HG03108 (cell line): ENCODE measurements around the gene GLB1L2.
"Not testable (repeated sequence)": the region's sequence is repeated elsewhere in the genome, so short reads cannot be mapped to it uniquely, and the experiment has no call there.

Experiments used
- ATAC-seq: cut with Tn5 transposase; IDR thresholded peaks from one replicate; pipeline ENCODE4 v1.9.1; 2021; ENCODE audit warnings: moderate library complexity; ENCODE audit not compliant: unreplicated experiment

GLB1L2 gene

GRCh38 chr11:134331354-134332188 is at the start of gene GLB1L2:
TSS of gene GLB1L2 (plus strand) at chr11:134331988. CDS start at chr11:134332062, 74 bp downstream.
- ATAC-seq: no peak

- ATAC-seq: no peak
These were observed 49.4 kb upstream of the GLB1L2 start for GRCh38 chr11:134282121-134283045.

GRCh38 chr11:134283461-134284230 is 48.1 kb upstream of the GLB1L2 start:
- ATAC-seq: no peak

GRCh38 chr11:134284349-134284748 is 47.4 kb upstream of the GLB1L2 start:
- ATAC-seq: not testable (repeated sequence)

- ATAC-seq: no peak
These were observed 44.2 kb upstream of the GLB1L2 start for GRCh38 chr11:134287561-134287960.

GRCh38 chr11:134288486-134288885 is 43.3 kb upstream of the GLB1L2 start:
- ATAC-seq: no peak

- no peak for ATAC-seq
These were observed 42.6 kb upstream of the GLB1L2 start for GRCh38 chr11:134289167-134289566.

- no peak for ATAC-seq
These were observed 42.0 kb upstream of the GLB1L2 start for GRCh38 chr11:134289789-134290188.

- no peak for ATAC-seq
These were observed 41.1 kb upstream of the GLB1L2 start for GRCh38 chr11:134290646-134291045.

- no peak for ATAC-seq
These were observed 40.6 kb upstream of the GLB1L2 start for GRCh38 chr11:134291196-134291595.

GRCh38 chr11:134292661-134293060 is 39.1 kb upstream of the GLB1L2 start:
- no peak for ATAC-seq

GRCh38 chr11:134293119-134294113 is 38.4 kb upstream of the GLB1L2 start:
- no peak for ATAC-seq

- ATAC-seq: no peak
These were observed 37.1 kb upstream of the GLB1L2 start for GRCh38 chr11:134294664-134295063.

GRCh38 chr11:134312223-134312622 is 19.6 kb upstream of the GLB1L2 start:
- no peak for ATAC-seq

GRCh38 chr11:134312807-134313206 is 19.0 kb upstream of the GLB1L2 start:
- ATAC-seq: no peak

- ATAC-seq: no peak
These were observed 18.4 kb upstream of the GLB1L2 start for GRCh38 chr11:134313379-134313778.

GRCh38 chr11:134313821-134314607 is 17.8 kb upstream of the GLB1L2 start:
- ATAC-seq: no peak

- ATAC-seq: no peak
These were observed 14.7 kb upstream of the GLB1L2 start for GRCh38 chr11:134317103-134317502.

GRCh38 chr11:134321373-134321772 is 10.4 kb upstream of the GLB1L2 start:
- not testable (repeated sequence) for ATAC-seq
